Loucy (cell line): ENCODE measurements around the gene CHAMP1.

ENCODE experiments used
- CTCF ChIP-seq: fragments of 200-600 bp; sonication (generic); conservative IDR thresholded peaks from 2 replicates; pipeline ENCODE4 v1.5.1; 2014; ENCODE audit warnings: mild to moderate bottlenecking, antibody characterized with exemption, low read length
- EZH2phosphoT487 ChIP-seq: fragments of 200-600 bp; IDR thresholded peaks from 2 replicates; pipeline ENCODE4 v1.6.1; 2018; ENCODE audit warnings: antibody characterized with exemption, mild to moderate bottlenecking, moderate library complexity, borderline replicate concordance

- no peak for TF ChIP-seq CTCF
- no peak for TF ChIP-seq EZH2phosphoT487
Measured at GRCh38 chr13:114334305-114335053, 20.2 kb downstream of the CHAMP1 start.
